ENCODE results near the gene CAMK1G. TPM values are rescaled to one million over a fixed set of nuclear protein-coding genes. Genes with fewer than 3 reads are reported as not detected.

CAMK1G gene
- total RNA-seq: 0.10 TPM

DNA sequence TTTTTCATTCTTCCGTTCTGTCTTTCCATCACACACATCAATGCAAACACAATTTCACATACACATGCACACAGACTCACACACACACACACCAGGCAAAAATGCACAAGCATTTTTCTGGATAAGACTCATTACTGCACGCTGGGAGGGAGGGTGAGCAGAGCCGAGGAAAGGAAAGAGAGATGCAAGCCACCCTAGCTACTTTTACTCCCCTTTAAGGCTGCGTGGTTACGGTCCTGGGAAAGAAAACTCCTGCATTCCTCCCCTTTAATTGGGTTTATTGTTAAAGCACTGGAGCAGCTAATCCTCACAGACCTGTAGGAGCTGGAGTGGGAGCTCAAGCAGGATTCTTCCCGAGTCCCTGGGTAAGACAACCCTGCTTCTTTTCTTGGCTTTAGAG, at the start of gene CAMK1G:
TSS of gene CAMK1G (plus strand) at position 307 of the 400 bp plus-strand sequence. CDS start 11,270 bp downstream, outside the sequence.
- Histone ChIP-seq H3K4me1 (ENCODE audit: insufficient read depth, low read length) (peaks cover 3% of the 10 kb centered on the region), H3K27me3 (ENCODE audit: insufficient read depth, low read length) (peaks cover 68% of the 10 kb centered on the region), H3K4me3 (ENCODE audit: low read length) (no peak within 1 kb of the TSS), H3K9me3 (ENCODE audit: low read depth, low read length) (no peaks in the 10 kb centered on the region)

DNA sequence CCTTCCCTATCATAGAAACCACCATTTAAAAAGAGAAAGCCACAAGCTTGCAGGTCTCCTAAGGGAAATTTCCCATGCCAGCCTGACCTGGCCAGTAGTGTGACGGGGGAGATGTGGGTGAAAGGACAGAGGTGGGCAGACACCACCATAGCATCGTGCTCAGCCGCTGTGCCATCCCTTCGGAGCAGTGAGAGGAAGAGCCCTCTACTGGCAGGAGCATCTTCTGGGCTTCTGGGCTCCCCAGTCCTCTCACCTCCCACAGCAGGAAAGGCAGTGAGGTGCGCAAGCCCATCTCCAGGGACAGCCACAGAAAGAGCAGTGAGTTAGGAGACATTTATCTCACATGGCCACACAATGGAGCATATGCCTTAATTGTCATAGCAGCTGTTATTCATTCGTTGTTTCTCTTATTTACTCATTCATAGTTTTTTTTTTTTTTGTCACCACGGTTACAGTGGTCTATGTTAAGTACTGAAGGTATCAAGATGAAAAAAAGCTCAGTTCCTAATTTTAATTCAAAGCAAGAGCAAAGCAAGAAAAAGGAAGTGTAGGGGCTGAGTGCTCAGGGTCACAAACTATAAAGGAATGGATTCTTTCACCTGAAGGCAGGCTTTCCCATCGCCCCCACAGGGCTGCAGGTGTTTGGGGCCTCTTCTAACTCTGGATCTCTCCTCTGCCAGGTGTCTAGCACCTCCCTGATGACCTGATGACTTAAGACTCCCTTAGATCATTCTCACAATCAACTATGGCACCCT, 48.8 kb upstream of the CAMK1G start:
- Histone ChIP-seq H3K9me3 (ENCODE audit: low read depth, low read length) (no peaks in the 10 kb centered on the region), H3K4me1 (ENCODE audit: insufficient read depth, low read length) (no peaks in the 10 kb centered on the region), H3K4me3 (ENCODE audit: low read length) (no peak overlapping the region), H3K27me3 (ENCODE audit: insufficient read depth, low read length) (peaks cover 4% of the 10 kb centered on the region)

DNA sequence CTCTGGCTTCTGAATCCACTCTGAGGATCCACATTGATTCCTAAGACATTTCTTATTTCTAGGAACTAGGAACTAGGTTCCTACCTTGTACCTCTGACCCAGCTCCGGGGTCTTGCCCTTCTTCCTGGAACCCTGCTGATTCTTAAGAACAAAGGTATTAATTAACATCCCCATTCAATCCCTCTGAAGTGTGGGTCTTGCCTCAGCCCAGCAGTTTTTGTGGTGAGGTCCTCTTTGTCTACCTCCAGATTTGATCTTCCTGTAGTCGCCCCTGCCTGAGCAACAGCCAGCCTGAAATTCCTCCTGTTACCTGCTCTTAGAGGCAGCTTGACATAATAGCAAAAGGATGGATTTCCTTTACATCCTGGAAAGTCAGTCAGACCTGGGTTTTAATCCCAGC, 46.7 kb upstream of the CAMK1G start:
- Histone ChIP-seq H3K4me1 (ENCODE audit: insufficient read depth, low read length) (no peaks in the 10 kb centered on the region), H3K4me3 (ENCODE audit: low read length) (no peak overlapping the region), H3K27me3 (ENCODE audit: insufficient read depth, low read length) (peaks cover 4% of the 10 kb centered on the region), H3K9me3 (ENCODE audit: low read depth, low read length) (no peaks in the 10 kb centered on the region)

DNA sequence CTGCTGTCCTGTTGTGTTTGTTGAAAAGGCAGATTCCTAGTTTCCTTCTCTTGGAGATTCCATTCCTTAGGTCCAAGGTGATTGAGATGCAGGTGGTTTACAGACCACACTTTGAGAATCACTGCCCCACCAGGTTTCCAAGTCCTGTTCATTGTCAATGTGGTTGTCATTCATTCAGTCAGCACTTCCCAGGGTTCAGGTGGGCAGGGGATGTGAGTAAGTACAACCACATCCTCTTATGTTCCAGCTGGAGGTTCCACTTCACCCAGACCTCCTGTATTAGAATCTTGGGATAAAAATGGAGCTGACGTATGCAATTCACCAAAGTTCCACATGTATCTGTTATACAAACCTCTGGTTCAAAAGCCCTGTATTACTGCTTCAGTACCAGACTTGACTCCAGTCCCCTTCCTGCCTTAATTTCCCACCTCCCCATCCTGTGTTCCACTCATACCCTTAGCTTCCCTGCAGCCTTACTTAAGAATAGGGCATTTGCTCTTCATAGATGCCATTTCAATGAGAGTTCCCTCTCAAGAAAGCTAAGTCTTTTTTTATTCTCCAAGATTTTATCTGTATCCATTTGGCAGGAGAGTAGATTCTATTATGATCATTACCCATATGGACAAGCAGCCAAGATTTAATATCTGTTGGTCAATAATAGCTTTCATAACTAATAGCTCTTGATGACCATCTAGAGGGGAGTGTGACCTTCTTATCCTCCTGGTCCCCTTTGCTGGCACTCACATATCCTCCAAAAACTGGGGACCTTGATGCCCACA, 46.0 kb upstream of the CAMK1G start:
- Histone ChIP-seq H3K27me3 (ENCODE audit: insufficient read depth, low read length) (peaks cover 4% of the 10 kb centered on the region), H3K4me1 (ENCODE audit: insufficient read depth, low read length) (no peaks in the 10 kb centered on the region), H3K9me3 (ENCODE audit: low read depth, low read length) (no peaks in the 10 kb centered on the region), H3K4me3 (ENCODE audit: low read length) (no peak overlapping the region)

DNA sequence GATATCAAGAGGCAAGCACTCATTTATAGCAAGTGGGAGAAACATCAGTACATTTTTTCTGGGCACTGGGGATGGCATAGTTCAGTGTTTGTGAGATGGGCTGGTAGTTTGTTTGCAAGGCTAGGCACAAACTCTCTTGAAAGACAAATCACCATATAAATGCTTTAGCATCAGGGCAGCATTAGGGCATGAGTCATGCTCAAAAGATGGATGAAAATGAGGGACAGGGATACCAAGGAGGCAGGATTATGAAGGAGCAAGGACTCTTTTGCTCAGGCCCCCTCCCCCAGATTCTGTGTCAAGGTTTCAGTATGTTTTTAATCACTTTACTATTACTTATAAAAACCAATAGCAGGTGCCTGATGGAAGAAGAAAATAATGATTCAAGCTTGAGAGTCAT, 43.9 kb upstream of the CAMK1G start:
- H3K27me3 ChIP-seq (ENCODE audit: insufficient read depth, low read length): peaks cover 4% of the 10 kb centered on the region
- no peak overlapping the region for H3K4me3 ChIP-seq (ENCODE audit: low read length)
- H3K4me1 ChIP-seq (ENCODE audit: insufficient read depth, low read length): no peaks in the 10 kb centered on the region
- H3K9me3 ChIP-seq (ENCODE audit: low read depth, low read length): no peaks in the 10 kb centered on the region

DNA sequence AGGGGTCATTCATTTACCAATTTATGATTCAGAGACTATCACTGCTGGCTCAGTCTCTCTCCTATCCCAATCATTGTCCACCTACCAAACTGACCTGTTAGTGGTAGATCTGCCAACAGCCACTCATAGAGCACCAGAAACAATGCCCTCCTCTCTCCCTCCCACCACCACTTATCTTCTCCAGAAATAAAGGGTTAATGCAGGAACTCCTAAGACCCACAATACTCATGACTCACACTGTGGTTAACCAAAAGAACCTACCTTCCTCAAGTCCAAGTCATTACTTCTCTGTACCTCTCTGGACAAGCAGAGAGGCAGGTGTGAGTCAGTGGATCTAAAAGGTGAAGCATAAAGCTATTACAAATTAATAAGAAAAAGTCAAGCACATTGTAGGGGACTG, 40.9 kb upstream of the CAMK1G start:
- Histone ChIP-seq H3K4me3 (ENCODE audit: low read length) (no peak overlapping the region), H3K27me3 (ENCODE audit: insufficient read depth, low read length) (no peaks in the 10 kb centered on the region), H3K4me1 (ENCODE audit: insufficient read depth, low read length) (no peaks in the 10 kb centered on the region), H3K9me3 (ENCODE audit: low read depth, low read length) (no peaks in the 10 kb centered on the region)

DNA sequence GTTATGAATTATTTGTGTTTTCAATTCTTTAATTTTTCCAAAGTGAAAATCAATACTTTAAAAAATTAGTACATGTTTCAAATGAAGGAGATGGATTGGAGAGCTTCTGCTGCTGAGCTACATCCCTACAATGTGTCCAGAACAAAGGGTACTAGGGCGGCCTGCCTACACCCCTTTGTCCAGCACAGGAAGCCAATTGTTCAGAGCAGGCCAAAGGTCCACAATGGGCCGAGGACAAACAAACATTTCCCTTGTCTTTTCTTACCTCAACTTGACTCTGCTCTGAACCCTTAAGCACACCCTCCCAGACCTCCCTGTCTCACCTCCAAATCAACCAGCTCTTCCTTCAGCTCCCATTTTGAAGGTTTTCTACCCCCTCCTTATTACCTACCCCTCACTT, 39.4 kb upstream of the CAMK1G start:
- no peaks in the 10 kb centered on the region for H3K27me3 ChIP-seq (ENCODE audit: insufficient read depth, low read length)
- no peaks in the 10 kb centered on the region for H3K9me3 ChIP-seq (ENCODE audit: low read depth, low read length)
- H3K4me1 ChIP-seq (ENCODE audit: insufficient read depth, low read length): no peaks in the 10 kb centered on the region
- H3K4me3 ChIP-seq (ENCODE audit: low read length): no peak overlapping the region

DNA sequence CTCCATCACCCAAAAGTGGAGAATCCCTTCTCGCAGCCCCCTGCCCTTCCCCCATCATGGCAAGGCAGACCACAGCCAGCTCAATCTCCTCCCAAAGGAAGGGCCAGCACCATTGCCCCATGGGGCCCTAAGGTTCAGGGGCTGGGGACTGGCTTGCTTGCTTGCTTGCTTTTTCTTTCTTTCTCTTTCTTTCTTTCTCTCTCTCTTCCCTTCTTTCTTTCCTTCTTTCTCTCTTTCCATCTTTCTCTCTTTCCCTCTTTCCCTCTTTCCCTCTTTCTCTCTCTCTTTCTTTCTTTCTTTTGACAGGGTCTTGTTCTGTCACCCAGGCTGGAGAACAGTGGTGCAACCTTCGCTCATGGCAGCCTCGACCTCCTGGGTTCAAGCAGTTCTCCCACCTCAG, 38.1 kb upstream of the CAMK1G start:
- Histone ChIP-seq H3K4me3 (ENCODE audit: low read length) (no peak overlapping the region), H3K27me3 (ENCODE audit: insufficient read depth, low read length) (no peaks in the 10 kb centered on the region), H3K4me1 (ENCODE audit: insufficient read depth, low read length) (no peaks in the 10 kb centered on the region)

DNA sequence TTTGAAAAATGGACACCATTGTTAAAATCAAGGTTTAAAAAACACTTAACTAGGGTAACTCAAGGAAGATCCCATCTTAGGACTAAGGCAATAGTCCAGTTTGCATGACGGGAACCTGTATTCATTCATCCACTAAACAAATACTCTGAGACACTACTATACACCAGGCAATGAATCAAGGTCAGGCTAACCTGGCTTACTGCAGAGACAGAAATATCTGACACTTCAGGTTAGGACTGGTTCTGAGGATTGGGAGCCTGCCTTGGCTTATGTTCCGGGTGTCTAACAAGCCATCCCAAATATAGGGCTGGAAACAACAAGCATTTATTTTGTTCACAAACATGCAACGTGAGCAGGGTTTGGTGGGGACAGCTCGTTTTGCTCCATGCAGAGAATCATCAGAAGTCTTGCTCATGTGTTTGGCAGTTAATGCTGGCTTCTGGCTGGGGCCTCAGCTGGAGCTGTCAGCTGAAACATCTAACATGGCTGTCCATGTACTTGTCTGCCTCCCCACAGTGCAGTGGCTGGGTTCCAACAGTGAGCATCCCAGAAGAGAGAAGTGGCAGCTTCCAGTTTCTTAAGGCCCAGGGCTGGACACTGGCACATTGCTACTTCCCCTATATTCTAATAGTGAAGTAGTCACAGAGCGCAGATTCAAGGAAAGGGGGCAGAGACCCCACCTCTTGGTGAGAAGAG, 37.0 kb upstream of the CAMK1G start:
- Histone ChIP-seq H3K4me3 (ENCODE audit: low read length) (no peak overlapping the region), H3K9me3 (ENCODE audit: low read depth, low read length) (no peaks in the 10 kb centered on the region), H3K4me1 (ENCODE audit: insufficient read depth, low read length) (no peaks in the 10 kb centered on the region), H3K27me3 (ENCODE audit: insufficient read depth, low read length) (no peaks in the 10 kb centered on the region)

More for the DNA sequence above, 38.1 kb upstream of the CAMK1G start:
- no peaks in the 10 kb centered on the region for H3K9me3 ChIP-seq (ENCODE audit: low read depth, low read length)

DNA sequence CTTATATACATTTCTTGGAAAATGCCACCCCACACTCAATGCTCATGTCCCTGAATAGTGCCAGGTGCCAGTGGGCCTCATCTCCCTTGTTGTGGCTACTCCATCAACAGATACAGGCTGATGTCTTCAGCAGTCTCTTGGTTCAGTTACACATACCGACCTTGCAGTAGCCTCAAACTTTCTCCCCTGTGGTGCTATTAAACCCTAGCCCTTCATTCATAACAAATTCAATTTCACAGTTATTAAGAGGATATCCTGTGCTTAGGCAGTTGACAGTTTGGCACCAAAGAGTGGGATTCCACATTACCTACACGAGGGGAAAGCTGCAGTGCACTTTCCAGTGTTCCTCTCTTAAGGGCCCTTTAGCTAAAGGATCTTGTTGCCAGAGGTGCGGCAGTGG, 35.9 kb upstream of the CAMK1G start:
- Histone ChIP-seq H3K4me1 (ENCODE audit: insufficient read depth, low read length) (no peaks in the 10 kb centered on the region), H3K4me3 (ENCODE audit: low read length) (no peak overlapping the region), H3K9me3 (ENCODE audit: low read depth, low read length) (no peaks in the 10 kb centered on the region), H3K27me3 (ENCODE audit: insufficient read depth, low read length) (no peaks in the 10 kb centered on the region)

DNA sequence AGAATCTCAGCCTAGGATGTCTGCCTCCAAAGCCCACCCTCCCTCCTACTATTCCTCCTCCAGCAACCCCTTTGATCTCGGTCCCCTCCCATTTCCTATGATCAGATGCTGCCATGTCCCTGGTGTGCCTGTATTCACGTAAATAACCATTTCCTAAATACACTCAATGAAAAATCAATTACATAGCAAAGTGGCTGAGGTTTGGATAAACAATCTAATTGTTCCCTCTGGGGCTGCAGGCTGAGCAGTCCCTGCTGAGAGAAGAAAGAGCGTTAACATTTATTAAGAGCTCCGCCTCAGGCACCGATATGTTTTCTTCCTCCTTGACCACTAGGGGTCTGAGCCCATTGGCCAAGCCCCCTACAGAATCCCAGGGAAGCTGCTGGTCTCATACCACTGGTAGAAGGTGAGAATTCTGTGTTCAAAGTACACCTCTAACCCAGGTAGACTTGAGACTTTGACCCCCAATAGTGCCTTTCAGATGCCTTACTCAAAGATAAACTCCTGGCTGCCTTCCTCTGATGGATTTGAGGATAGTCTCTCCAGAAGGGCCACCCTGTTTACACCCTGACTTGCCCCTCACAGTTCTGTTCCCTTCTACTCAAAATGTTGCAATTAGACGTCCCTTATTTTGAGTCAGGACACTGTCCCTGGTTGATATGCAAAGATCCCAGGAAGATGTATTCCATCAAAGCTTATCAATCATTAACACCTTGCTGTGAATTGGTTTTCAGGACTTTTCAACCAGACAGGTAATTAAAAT, 33.9 kb upstream of the CAMK1G start:
- H3K27me3 ChIP-seq (ENCODE audit: insufficient read depth, low read length): no peaks in the 10 kb centered on the region
- no peak overlapping the region for H3K4me3 ChIP-seq (ENCODE audit: low read length)
- no peaks in the 10 kb centered on the region for H3K9me3 ChIP-seq (ENCODE audit: low read depth, low read length)
- H3K4me1 ChIP-seq (ENCODE audit: insufficient read depth, low read length): no peaks in the 10 kb centered on the region

DNA sequence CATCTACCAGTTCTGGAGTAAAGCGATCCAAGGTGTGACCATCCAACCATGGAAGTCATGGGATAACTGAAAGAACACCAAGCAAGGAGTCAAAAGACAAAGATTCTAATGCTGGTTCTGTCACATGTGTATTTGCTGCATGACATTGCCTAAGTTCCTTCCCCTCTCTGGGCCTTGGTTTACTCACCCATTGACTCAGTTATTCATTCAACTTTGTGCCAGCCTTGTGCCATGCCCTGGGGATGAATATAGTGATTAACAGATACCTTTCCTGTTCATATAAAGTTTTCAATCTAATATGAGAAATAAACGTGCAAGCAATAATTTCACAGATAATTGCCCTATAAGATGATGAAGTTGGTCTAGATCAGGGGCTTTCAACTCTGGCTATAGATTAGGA, 33.0 kb upstream of the CAMK1G start:
- Histone ChIP-seq H3K4me3 (ENCODE audit: low read length) (no peak overlapping the region), H3K27me3 (ENCODE audit: insufficient read depth, low read length) (no peaks in the 10 kb centered on the region), H3K9me3 (ENCODE audit: low read depth, low read length) (no peaks in the 10 kb centered on the region), H3K4me1 (ENCODE audit: insufficient read depth, low read length) (no peaks in the 10 kb centered on the region)

DNA sequence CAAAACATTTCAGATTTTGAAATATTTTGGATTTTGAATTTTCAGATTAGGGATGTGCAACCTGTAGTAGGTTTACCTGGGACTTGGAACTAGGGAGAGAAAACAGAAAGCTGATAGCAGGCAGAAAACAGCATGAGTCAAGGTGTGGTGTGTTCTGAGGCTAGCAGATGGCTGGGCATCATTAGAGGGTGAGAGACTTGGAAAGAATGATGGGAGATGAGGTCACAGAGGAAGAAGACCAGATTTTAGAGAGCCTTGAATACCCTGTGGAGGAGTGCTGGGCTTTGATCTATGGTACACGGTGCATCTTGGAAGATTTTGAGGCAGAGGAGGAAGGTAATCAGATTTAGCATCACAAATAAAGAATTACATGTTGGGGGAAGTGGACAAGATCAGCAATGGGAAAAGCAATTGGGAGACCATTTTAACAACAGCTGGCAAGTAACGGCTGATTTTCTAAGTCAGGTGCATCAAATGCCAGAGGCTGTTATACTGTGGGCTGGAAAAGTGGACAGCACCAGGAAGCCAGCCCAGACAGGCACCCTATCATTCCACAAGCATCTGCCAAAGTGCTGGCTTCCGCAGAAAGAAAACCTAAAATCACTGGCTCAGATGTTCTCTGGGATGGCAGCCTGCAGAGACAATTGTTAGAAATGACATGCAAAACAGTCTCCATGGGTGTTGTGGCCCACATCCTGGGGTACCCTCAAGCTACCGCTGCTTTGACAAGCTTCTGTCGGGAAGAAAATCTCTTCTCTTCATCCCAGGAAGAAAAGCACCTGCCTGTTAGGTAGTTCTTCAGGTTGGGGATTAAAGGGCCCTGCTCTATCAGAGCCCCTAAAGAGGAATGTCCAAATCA, 30.9 kb upstream of the CAMK1G start:
- Histone ChIP-seq H3K27me3 (ENCODE audit: insufficient read depth, low read length) (no peaks in the 10 kb centered on the region), H3K4me1 (ENCODE audit: insufficient read depth, low read length) (no peaks in the 10 kb centered on the region), H3K4me3 (ENCODE audit: low read length) (no peak overlapping the region), H3K9me3 (ENCODE audit: low read depth, low read length) (no peaks in the 10 kb centered on the region)
